Activated CD4-positive, alpha-beta memory T cell treated with anti-CD3 and anti-CD28 coated beads for 36 hours (primary cell): ENCODE data around the gene EGLN1. TPM values are rescaled to one million over a fixed set of nuclear protein-coding genes. Genes with fewer than 3 reads are reported as not detected.
"Not testable (repeated sequence)": the region's sequence is repeated elsewhere in the genome, so short reads cannot be mapped to it uniquely, and the experiment has no call there.

ENCODE experiments used
- CTCF ChIA-PET: fragments of 350-600 bp; sonication (Branson Sonifier 250); formaldehyde crosslinking; loops from one replicate; lab custom pipeline; 2021; ENCODE audit warnings: antibody characterized with exemption, inconsistent platforms; lab: Charles Lee
- POLR2A ChIA-PET: fragments of 350-600 bp; sonication (Branson Sonifier 250); formaldehyde crosslinking; loops from one replicate; lab custom pipeline; 2021; ENCODE audit warnings: antibody characterized with exemption; lab: Charles Lee
- DNase-seq: peaks from one replicate; pipeline ENCODE4 v3.0.0-alpha.2; 2020
- H3K27ac Mint-ChIP-seq: one replicate; pipeline ENCODE4 v1.8.0; 2021; ENCODE audit warnings: mixed read lengths
- H3K27me3 Mint-ChIP-seq: one replicate; pipeline ENCODE4 v1.8.0; 2021; ENCODE audit warnings: mixed read lengths
- H3K36me3 Mint-ChIP-seq: one replicate; pipeline ENCODE4 v1.8.0; 2021; ENCODE audit warnings: mixed read lengths
- H3K4me1 Mint-ChIP-seq: one replicate; pipeline ENCODE4 v1.8.0; 2021; ENCODE audit warnings: low read depth, mixed read lengths
- H3K4me3 Mint-ChIP-seq: one replicate; pipeline ENCODE4 v1.8.0; 2021; ENCODE audit warnings: mild to moderate bottlenecking, mixed read lengths
- H3K9me3 Mint-ChIP-seq: one replicate; pipeline ENCODE4 v1.8.0; 2021; ENCODE audit warnings: mixed read lengths
- intact Hi-C: fragments of 100-400 bp; cut with micrococcal nuclease; formaldehyde crosslinking; loops from one replicate; pipeline ENCODE4 v1.15.1; 2023
- total RNA-seq, 2 experiments: library from RNA; stranded (reverse); gene quantifications; one replicate each; pipeline ENCODE4 v1.2.3, GENCODE V29; 2021

Gene EGLN1
- total RNA-seq, 2 experiments from 2014 or later, result 15.8 to 16.2 TPM

DNA sequence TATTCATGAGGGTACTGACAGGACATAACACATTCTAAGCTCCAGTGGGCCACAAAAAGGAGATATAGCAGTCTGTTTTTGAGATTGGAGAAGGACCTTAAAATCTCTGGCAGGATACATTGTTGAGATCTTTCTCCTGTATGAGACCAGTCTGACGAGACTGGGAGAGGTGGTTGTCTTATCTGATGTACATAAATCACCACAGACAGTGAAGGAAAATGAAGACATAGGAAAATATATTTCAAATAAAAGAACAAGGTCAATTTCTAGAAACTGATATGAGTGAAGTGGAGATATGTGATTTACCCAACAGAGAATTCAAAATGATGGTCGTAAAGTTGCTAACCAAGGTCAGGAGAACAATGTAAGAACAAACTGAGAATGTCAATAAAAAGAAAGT is 21.3 kb upstream of the EGLN1 start:
- POLR2A ChIA-PET, result no interaction called here
- CTCF ChIA-PET, result no interaction called here
- peaks cover 3% of the 10 kb centered on the region for H3K36me3 Mint-ChIP-seq
- no peaks in the 10 kb centered on the region for H3K4me1 Mint-ChIP-seq
- peaks cover 39% of the 10 kb centered on the region for H3K27me3 Mint-ChIP-seq
- no peak overlapping the region for H3K27ac Mint-ChIP-seq
- H3K9me3 Mint-ChIP-seq, result peaks cover 4% of the 10 kb centered on the region
- no peak overlapping the region for H3K4me3 Mint-ChIP-seq
- intact Hi-C loops, result no loop called here
- DNase-seq, result no peak

DNA sequence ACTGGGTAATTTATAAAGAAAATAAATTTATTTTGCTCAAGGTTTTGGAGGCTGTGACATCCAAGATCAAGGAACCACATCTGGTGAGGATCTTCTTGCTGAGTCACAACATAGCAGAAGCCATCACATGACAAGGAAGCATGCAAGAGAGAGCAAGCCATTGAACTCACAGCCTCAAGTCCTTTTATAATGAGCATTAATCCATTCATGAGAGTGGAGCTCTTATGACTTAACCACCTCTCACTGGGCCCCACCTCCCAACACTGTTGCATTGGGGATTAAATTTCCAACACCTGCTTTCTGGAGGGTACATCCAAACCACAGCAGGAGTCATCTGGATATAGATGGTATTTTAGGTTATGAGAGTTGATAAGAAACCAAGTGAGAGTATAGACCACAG is 20.6 kb upstream of the EGLN1 start:
- H3K9me3 Mint-ChIP-seq, result peaks cover 4% of the 10 kb centered on the region
- H3K4me1 Mint-ChIP-seq, result no peaks in the 10 kb centered on the region
- H3K27me3 Mint-ChIP-seq, result peaks cover 38% of the 10 kb centered on the region
- no peak for DNase-seq
- CTCF ChIA-PET, result no interaction called here
- no peak overlapping the region for H3K27ac Mint-ChIP-seq
- POLR2A ChIA-PET, result no interaction called here
- no peak overlapping the region for H3K4me3 Mint-ChIP-seq
- intact Hi-C loops, result no loop called here
- H3K36me3 Mint-ChIP-seq, result peaks cover 3% of the 10 kb centered on the region

- no peak overlapping the region for H3K27ac Mint-ChIP-seq
- ChIA-PET POLR2A (no interaction called here), CTCF (interaction anchor here (0.7 to 1.1 kb wide), 2 partner anchors 13 to 195 kb away, joined by 3 read pairs; no protein-coding TSS in a partner anchor)
- intact Hi-C loops, result no loop called here
- H3K36me3 Mint-ChIP-seq, result no peaks in the 10 kb centered on the region
- DNase-seq, result no peak
- H3K27me3 Mint-ChIP-seq, result peaks cover 16% of the 10 kb centered on the region
- H3K4me1 Mint-ChIP-seq, result no peaks in the 10 kb centered on the region
- no peak overlapping the region for H3K4me3 Mint-ChIP-seq
- no peaks in the 10 kb centered on the region for H3K9me3 Mint-ChIP-seq
These were observed 10.9 kb upstream of the EGLN1 start for GRCh38 chr1:231432996-231433395.

GRCh38 chr1:231431665-231432415 is 9.8 kb upstream of the EGLN1 start:
- H3K4me3 Mint-ChIP-seq, result no peak overlapping the region
- DNase-seq, result no peak
- H3K36me3 Mint-ChIP-seq, result no peaks in the 10 kb centered on the region
- intact Hi-C loops, result no loop called here
- ChIA-PET CTCF (no interaction called here), POLR2A (no interaction called here)
- H3K27ac Mint-ChIP-seq, result no peak overlapping the region
- H3K4me1 Mint-ChIP-seq, result no peaks in the 10 kb centered on the region
- H3K9me3 Mint-ChIP-seq, result no peaks in the 10 kb centered on the region
- H3K27me3 Mint-ChIP-seq, result peaks cover 14% of the 10 kb centered on the region

DNA sequence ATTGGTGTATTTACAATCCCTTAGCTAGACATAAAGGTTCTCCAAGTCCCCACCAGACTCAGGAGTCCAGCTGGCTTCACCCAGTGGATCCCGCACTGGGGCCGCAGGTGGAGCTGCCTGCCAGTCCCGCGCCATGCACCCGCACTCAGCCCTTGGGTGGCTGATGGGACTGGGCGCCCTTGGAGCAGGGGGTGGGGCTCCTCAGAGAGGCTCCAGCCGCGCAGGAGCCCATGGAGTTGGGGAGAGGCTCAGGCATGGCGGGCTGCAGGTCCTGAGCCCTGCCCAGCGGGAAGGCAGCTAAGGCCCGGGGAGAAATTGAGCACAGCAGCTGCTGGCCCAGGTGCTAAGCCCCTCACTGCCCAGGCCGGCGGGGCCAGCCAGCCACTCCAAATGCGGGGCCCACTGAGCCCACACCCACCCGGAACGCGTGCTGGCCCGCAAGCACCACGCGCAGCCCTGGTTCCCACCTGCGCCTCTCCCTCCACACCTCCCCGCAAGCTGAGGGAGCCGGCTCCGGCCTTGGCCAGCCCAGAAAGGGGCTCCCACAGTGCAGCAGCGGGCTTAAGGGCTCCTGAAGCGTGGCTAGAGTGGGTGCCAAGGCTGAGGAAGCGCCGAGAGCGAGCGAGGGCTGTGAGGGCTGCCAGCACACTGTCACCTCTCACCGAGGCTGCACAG is 8.7 kb upstream of the EGLN1 start:
- CTCF ChIA-PET, H3K9me3 Mint-ChIP-seq, H3K4me3 Mint-ChIP-seq, H3K4me1 Mint-ChIP-seq, intact Hi-C loops, POLR2A ChIA-PET, H3K36me3 Mint-ChIP-seq, DNase-seq, H3K27ac Mint-ChIP-seq: not testable (repeated sequence)
- peaks cover 14% of the 10 kb centered on the region for H3K27me3 Mint-ChIP-seq

GRCh38 chr1:231428377-231428776 is 6.3 kb upstream of the EGLN1 start:
- no peak for DNase-seq
- H3K27me3 Mint-ChIP-seq, result peaks cover 11% of the 10 kb centered on the region
- no peaks in the 10 kb centered on the region for H3K36me3 Mint-ChIP-seq
- intact Hi-C loops, result loop anchor here (10.0 kb wide), 1 partner anchor 126 kb away; no protein-coding TSS in a partner anchor
- no peaks in the 10 kb centered on the region for H3K4me1 Mint-ChIP-seq
- no peak overlapping the region for H3K4me3 Mint-ChIP-seq
- no peaks in the 10 kb centered on the region for H3K9me3 Mint-ChIP-seq
- no peak overlapping the region for H3K27ac Mint-ChIP-seq
- POLR2A ChIA-PET, result no interaction called here
- CTCF ChIA-PET, result no interaction called here

GRCh38 chr1:231424950-231425805 is 3.1 kb upstream of the EGLN1 start:
- CTCF ChIA-PET, result interaction anchor here (1.2 kb wide), 1 partner anchor 66 kb away, joined by 3 read pairs; no protein-coding TSS in a partner anchor
- peaks cover 5% of the 10 kb centered on the region for H3K27me3 Mint-ChIP-seq
- POLR2A ChIA-PET, result no interaction called here

GRCh38 chr1:231423648-231424047 is 1.6 kb upstream of the EGLN1 start:
- Mint-ChIP-seq H3K27ac (no peak overlapping the region), H3K4me3 (no peak overlapping the region), H3K27me3 (no peaks in the 10 kb centered on the region), H3K9me3 (no peaks in the 10 kb centered on the region), H3K36me3 (peaks cover 5% of the 10 kb centered on the region), H3K4me1 (peaks cover 19% of the 10 kb centered on the region)
- DNase-seq, result no peak
- POLR2A ChIA-PET, result no interaction called here
- CTCF ChIA-PET, result no interaction called here
- intact Hi-C loops, result loop anchor here (2.0 to 10.0 kb wide), 5 partner anchors 89 to 446 kb away; partner anchors contain the start of genes ARV1, GNPAT and TTC13

More at GRCh38 chr1:231424950-231425805, 3.1 kb upstream of the EGLN1 start:
- H3K4me1 Mint-ChIP-seq, result peaks cover 7% of the 10 kb centered on the region
- DNase-seq, result no peak
- H3K36me3 Mint-ChIP-seq, result peaks cover 3% of the 10 kb centered on the region
- intact Hi-C loops, result loop anchor here (5.0 to 10.0 kb wide), 4 partner anchors 130 to 448 kb away; partner anchors contain the start of genes ARV1, GNPAT and TTC13
- no peak overlapping the region for H3K27ac Mint-ChIP-seq
- no peak overlapping the region for H3K4me3 Mint-ChIP-seq
- H3K9me3 Mint-ChIP-seq, result no peaks in the 10 kb centered on the region

- POLR2A ChIA-PET, result no interaction called here
- no peak for DNase-seq
- peak overlapping the region; percentile 83 for H3K4me3 Mint-ChIP-seq
- intact Hi-C loops, result loop anchor here (1.0 to 10.0 kb wide), 7 partner anchors 37 to 446 kb away; partner anchors contain the start of genes ARV1, GNPAT, TSNAX and TTC13
- H3K9me3 Mint-ChIP-seq, result no peaks in the 10 kb centered on the region
- H3K36me3 Mint-ChIP-seq, result peaks cover 5% of the 10 kb centered on the region
- H3K27ac Mint-ChIP-seq, result peak overlapping the region; percentile 81
- H3K4me1 Mint-ChIP-seq, result peaks cover 27% of the 10 kb centered on the region
- CTCF ChIA-PET, result no interaction called here
- H3K27me3 Mint-ChIP-seq, result no peaks in the 10 kb centered on the region
These were observed 767 bp upstream of the EGLN1 start for GRCh38 chr1:231422798-231423309.

- POLR2A ChIA-PET, result interaction anchor here (0.8 to 2.5 kb wide), 5 partner anchors 28 to 108 kb away, joined by 3 to 9 read pairs (median 5); partner anchors contain the start of genes EXOC8, SPRTN and TSNAX
- DNase-seq, result peak; percentile 59
- intact Hi-C loops, result loop anchor here (5.0 to 10.0 kb wide), 4 partner anchors 133 to 444 kb away; partner anchors contain the start of genes ARV1, GNPAT and TTC13
These were observed 529 bp downstream of the EGLN1 start for GRCh38 chr1:231421546-231421970.

GRCh38 chr1:231420959-231421545 is 1.0 kb downstream of the EGLN1 start:
- POLR2A ChIA-PET, result interaction anchor here (0.7 to 2.5 kb wide), 7 partner anchors 28 to 137 kb away, joined by 3 to 9 read pairs (median 4); partner anchors contain the start of genes EXOC8, SPRTN and TSNAX
- H3K4me3 Mint-ChIP-seq, result peak overlapping the region; percentile 84
- peaks cover 7% of the 10 kb centered on the region for H3K36me3 Mint-ChIP-seq
- intact Hi-C loops, result loop anchor here (1.0 to 10.0 kb wide), 5 partner anchors 63 to 444 kb away; partner anchors contain the start of genes ARV1, GNPAT and TTC13
- CTCF ChIA-PET, result interaction anchor here (1.0 to 2.5 kb wide), 7 partner anchors 10 to 182 kb away, joined by 3 to 6 read pairs (median 4); partner anchors contain the start of genes EXOC8 and SPRTN
- H3K4me1 Mint-ChIP-seq, result peaks cover 40% of the 10 kb centered on the region
- no peaks in the 10 kb centered on the region for H3K27me3 Mint-ChIP-seq
- H3K27ac Mint-ChIP-seq, result peak overlapping the region; percentile 81
- peak; percentile 55 for DNase-seq
- no peaks in the 10 kb centered on the region for H3K9me3 Mint-ChIP-seq

More at GRCh38 chr1:231421546-231421970, 529 bp downstream of the EGLN1 start:
- Mint-ChIP-seq H3K4me3 (peak overlapping the region; percentile 76), H3K4me1 (peaks cover 40% of the 10 kb centered on the region), H3K27me3 (no peaks in the 10 kb centered on the region), H3K36me3 (peaks cover 7% of the 10 kb centered on the region), H3K9me3 (no peaks in the 10 kb centered on the region), H3K27ac (peak overlapping the region; percentile 50)
- CTCF ChIA-PET, result interaction anchor here (1.0 to 2.5 kb wide), 5 partner anchors 11 to 182 kb away, joined by 3 to 6 read pairs (median 4); partner anchors contain the start of genes EXOC8 and SPRTN
